ENCODE data around the gene LVRN.

LVRN gene

GRCh38 chr5:116035123-116035522 lies 72.8 kb downstream of the LVRN start:
- no peak for DNase-seq

GRCh38 chr5:116037236-116037822 lies 75.1 kb downstream of the LVRN start:
- no peak for DNase-seq

GRCh38 chr5:116038817-116039216 lies 76.5 kb downstream of the LVRN start:
- DNase-seq: no peak

GRCh38 chr5:116042375-116042774 lies 80.1 kb downstream of the LVRN start:
- DNase-seq: no peak

GRCh38 chr5:116044073-116044472 lies 81.8 kb downstream of the LVRN start:
- DNase-seq: no peak

- DNase-seq: no peak
Observed at GRCh38 chr5:116045821-116046220, 83.5 kb downstream of the LVRN start.

GRCh38 chr5:116046261-116046660 lies 84.0 kb downstream of the LVRN start:
- no peak for DNase-seq

- no peak for DNase-seq
Observed at GRCh38 chr5:116046823-116047222, 84.5 kb downstream of the LVRN start.

- DNase-seq: no peak
Observed at GRCh38 chr5:116058346-116058936, 96.2 kb downstream of the LVRN start.

GRCh38 chr5:116062352-116062751 lies 100.1 kb downstream of the LVRN start:
- no peak for DNase-seq

- DNase-seq: no peak
Observed at GRCh38 chr5:116063950-116064349, 101.7 kb downstream of the LVRN start.

- peak; percentile 23 for DNase-seq
Observed at GRCh38 chr5:116068028-116068632, 105.9 kb downstream of the LVRN start.

GRCh38 chr5:116071211-116071610 lies 108.9 kb downstream of the LVRN start:
- DNase-seq: no peak

GRCh38 chr5:116075191-116075831 lies 113.0 kb downstream of the LVRN start:
- DNase-seq: no peak

GRCh38 chr5:116076496-116076895 lies 114.2 kb downstream of the LVRN start:
- no peak for DNase-seq

All from NCI-H446 treated with DMSO at 0.1 percent for 48 hours (cell line).